GOT3 (cell line): ENCODE data around the gene FNIP1.
"Not testable (repeated sequence)": the region's sequence is repeated elsewhere in the genome, so short reads cannot be mapped to it uniquely, and the experiment has no call there.

Experiments
- DNase-seq: peaks from one replicate; lab custom pipeline; 2025; ENCODE audit warnings: mixed read lengths; lab: John Stamatoyannopoulos, UW

The FNIP1 gene

GRCh38 chr5:131749723-131750470 is 46.9 kb downstream of the FNIP1 start:
- no peak for DNase-seq

- DNase-seq = no peak
These were observed 47.7 kb downstream of the FNIP1 start for GRCh38 chr5:131749138-131749537.

GRCh38 chr5:131747180-131748105 is 49.4 kb downstream of the FNIP1 start:
- DNase-seq = no peak

- DNase-seq = no peak
These were observed 50.4 kb downstream of the FNIP1 start for GRCh38 chr5:131746423-131746822.

- no peak for DNase-seq
These were observed 51.1 kb downstream of the FNIP1 start for GRCh38 chr5:131745703-131746102.

- no peak for DNase-seq
These were observed 51.7 kb downstream of the FNIP1 start for GRCh38 chr5:131745155-131745554.

GRCh38 chr5:131740477-131740876 is 56.3 kb downstream of the FNIP1 start:
- no peak for DNase-seq

- no peak for DNase-seq
These were observed 61.4 kb downstream of the FNIP1 start for GRCh38 chr5:131735393-131735792.

- not testable (repeated sequence) for DNase-seq
These were observed 61.9 kb downstream of the FNIP1 start for GRCh38 chr5:131734939-131735338.

GRCh38 chr5:131729292-131729691 is 67.5 kb downstream of the FNIP1 start:
- not testable (repeated sequence) for DNase-seq

GRCh38 chr5:131724089-131724488 is 72.7 kb downstream of the FNIP1 start:
- not testable (repeated sequence) for DNase-seq

GRCh38 chr5:131720714-131721113 is 76.1 kb downstream of the FNIP1 start:
- no peak for DNase-seq

- no peak for DNase-seq
These were observed 77.3 kb downstream of the FNIP1 start for GRCh38 chr5:131719564-131719963.

- DNase-seq = no peak
These were observed 78.3 kb downstream of the FNIP1 start for GRCh38 chr5:131718487-131719014.

- DNase-seq = not testable (repeated sequence)
These were observed 79.7 kb downstream of the FNIP1 start for GRCh38 chr5:131717164-131717563.

GRCh38 chr5:131716650-131717049 is 80.2 kb downstream of the FNIP1 start:
- DNase-seq = no peak

- no peak for DNase-seq
These were observed 86.4 kb downstream of the FNIP1 start for GRCh38 chr5:131710391-131710790.

GRCh38 chr5:131709043-131709442 is 87.8 kb downstream of the FNIP1 start:
- DNase-seq = no peak

- no peak for DNase-seq
These were observed 90.5 kb downstream of the FNIP1 start for GRCh38 chr5:131706281-131706680.

- DNase-seq = no peak
These were observed 101.9 kb downstream of the FNIP1 start for GRCh38 chr5:131694926-131695325.

GRCh38 chr5:131693894-131694293 is 102.9 kb downstream of the FNIP1 start:
- DNase-seq = no peak

- DNase-seq = no peak
These were observed 111.2 kb downstream of the FNIP1 start for GRCh38 chr5:131685516-131686171.
